A673 (cell line): ENCODE measurements around the gene EPHB2. TPM values are rescaled to one million over a fixed set of nuclear protein-coding genes. Genes with fewer than 3 reads are reported as not detected.

ENCODE experiments used
- BruUV-seq: library from RNA; stranded (reverse); fragments of 400-500 nt; replicated peaks from 2 replicates; lab custom pipeline; 2021; lab: Mats Ljungman, UMichigan
- CTCF ChIA-PET: fragments of 300-600 bp; sonication (Branson Sonifier 250); formaldehyde crosslinking; loops from one replicate; lab custom pipeline; 2022; ENCODE audit warnings: antibody characterized with exemption; lab: Charles Lee
- POLR2A ChIA-PET: fragments of 300-600 bp; sonication (Branson Sonifier 250); formaldehyde crosslinking; loops from one replicate; lab custom pipeline; 2022; ENCODE audit warnings: antibody characterized with exemption; ENCODE audit not compliant: low non-redundant PET; lab: Charles Lee
- DNase-seq: peaks from one replicate; pipeline ENCODE4 v3.0.0-alpha.2; 2015; ENCODE audit warnings: low spot score
- H3K27ac ChIP-seq: fragments of 200-600 bp; sonication (generic); 2 replicates; pipeline ENCODE4 v1.5.1; 2016; ENCODE audit warnings: mixed run types, low read depth, mild to moderate bottlenecking, mixed read lengths, antibody characterized with exemption, low read length; ENCODE audit not compliant: poor library complexity, severe bottlenecking
- H3K27me3 ChIP-seq: fragments of 200-600 bp; sonication (generic); replicated peaks from 2 replicates; pipeline ENCODE4 v1.6.1; 2017; ENCODE audit warnings: mixed run types, low read depth, mild to moderate bottlenecking, mixed read lengths, antibody characterized with exemption, low read length; ENCODE audit not compliant: insufficient read depth, poor library complexity
- H3K36me3 ChIP-seq: fragments of 200-600 bp; sonication (generic); 2 replicates; pipeline ENCODE4 v1.6.1; 2016; ENCODE audit warnings: mixed run types, mild to moderate bottlenecking, mixed read lengths, antibody characterized with exemption, low read length; ENCODE audit not compliant: insufficient read depth, poor library complexity, severe bottlenecking
- H3K4me1 ChIP-seq: fragments of 200-600 bp; sonication (generic); 2 replicates; pipeline ENCODE4 v1.6.1; 2017; ENCODE audit warnings: mixed run types, mild to moderate bottlenecking, mixed read lengths, antibody characterized with exemption, low read length; ENCODE audit not compliant: insufficient read depth, poor library complexity, severe bottlenecking
- H3K4me3 ChIP-seq: fragments of 200-600 bp; sonication (generic); 2 replicates; pipeline ENCODE4 v1.5.1; 2016; ENCODE audit warnings: low read depth, mixed run types, mild to moderate bottlenecking, mixed read lengths, low read length; ENCODE audit not compliant: poor library complexity, severe bottlenecking
- H3K9me3 ChIP-seq: fragments of 200-600 bp; sonication (generic); 2 replicates; pipeline ENCODE4 v1.6.1; 2016; ENCODE audit warnings: mixed run types, low read depth, mild to moderate bottlenecking, mixed read lengths, antibody characterized with exemption, low read length; ENCODE audit not compliant: poor library complexity, severe bottlenecking
- EZH2 ChIP-seq: fragments of 200-600 bp; sonication (generic); IDR thresholded peaks from 2 replicates; pipeline ENCODE4 v1.6.1; 2017; ENCODE audit warnings: borderline replicate concordance, low read depth, mild to moderate bottlenecking, mixed read lengths, antibody characterized with exemption, low read length; ENCODE audit not compliant: poor library complexity, severe bottlenecking
- intact Hi-C: fragments of 100-400 bp; cut with micrococcal nuclease; formaldehyde crosslinking; loops from one replicate; pipeline ENCODE4 v1.10.0; 2022; ENCODE audit not compliant: unreplicated experiment
- total RNA-seq: library from RNA; stranded (reverse); gene quantifications from 2 replicates; pipeline ENCODE4 v1.2.3, GENCODE V29; 2021
- TF ChIP-seq, protein P1 (sequence below): fragments of 300-800, 200-600 bp; sonication (generic); conservative IDR thresholded peaks from 2 replicates; pipeline ENCODE4 v1.5.1; 2017; ENCODE audit warnings: low read depth, mild to moderate bottlenecking, antibody characterized with exemption, low read length, moderate library complexity, mixed read lengths

The EPHB2 gene
- total RNA-seq, 1 experiment from 2014 or later = 10.4 TPM

DNA sequence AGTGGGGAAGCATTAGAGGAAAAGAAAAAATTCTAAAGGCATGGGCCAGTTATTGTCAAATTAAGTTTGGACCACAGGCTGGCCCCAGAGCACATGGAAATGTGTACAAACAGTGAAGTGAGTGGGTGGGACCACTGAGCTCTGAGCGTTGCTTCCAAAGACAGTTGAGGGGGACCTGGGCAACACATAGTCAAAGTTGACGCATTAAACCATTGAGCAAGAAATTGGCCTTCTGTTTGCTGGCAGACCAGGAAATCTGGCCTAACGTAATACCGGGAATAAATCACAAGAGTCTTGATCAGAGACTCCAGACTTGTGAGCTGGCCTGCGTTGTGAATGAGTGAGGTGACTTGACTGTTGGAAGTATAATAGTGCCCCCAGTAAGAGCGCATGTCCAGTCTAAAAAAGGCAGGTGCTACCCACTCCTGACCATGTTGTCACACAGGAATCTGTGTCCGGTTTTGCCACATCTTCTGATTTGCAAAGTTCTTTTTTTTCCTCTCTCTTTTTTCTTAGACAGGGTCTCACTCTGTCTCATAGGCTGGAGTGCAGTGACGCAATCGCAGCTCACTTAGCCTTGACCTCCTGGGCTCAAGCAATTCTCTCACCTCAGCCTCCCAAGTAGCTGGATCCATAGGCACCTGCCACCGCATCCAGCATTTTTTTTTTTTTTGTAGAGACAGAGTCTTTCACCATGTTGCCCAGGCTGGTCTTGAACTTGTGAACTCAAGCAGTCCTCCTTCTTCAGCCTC is 10.7 kb downstream of the EPHB2 start:
- Histone ChIP-seq H3K27ac (no peak overlapping the region), H3K27me3 (no peaks in the 10 kb centered on the region), H3K4me3 (no peak overlapping the region), H3K4me1 (no peaks in the 10 kb centered on the region), H3K9me3 (no peaks in the 10 kb centered on the region), H3K36me3 (no peaks in the 10 kb centered on the region)
- TF ChIP-seq EZH2 = no peak
- TF ChIP-seq, protein P1, sequence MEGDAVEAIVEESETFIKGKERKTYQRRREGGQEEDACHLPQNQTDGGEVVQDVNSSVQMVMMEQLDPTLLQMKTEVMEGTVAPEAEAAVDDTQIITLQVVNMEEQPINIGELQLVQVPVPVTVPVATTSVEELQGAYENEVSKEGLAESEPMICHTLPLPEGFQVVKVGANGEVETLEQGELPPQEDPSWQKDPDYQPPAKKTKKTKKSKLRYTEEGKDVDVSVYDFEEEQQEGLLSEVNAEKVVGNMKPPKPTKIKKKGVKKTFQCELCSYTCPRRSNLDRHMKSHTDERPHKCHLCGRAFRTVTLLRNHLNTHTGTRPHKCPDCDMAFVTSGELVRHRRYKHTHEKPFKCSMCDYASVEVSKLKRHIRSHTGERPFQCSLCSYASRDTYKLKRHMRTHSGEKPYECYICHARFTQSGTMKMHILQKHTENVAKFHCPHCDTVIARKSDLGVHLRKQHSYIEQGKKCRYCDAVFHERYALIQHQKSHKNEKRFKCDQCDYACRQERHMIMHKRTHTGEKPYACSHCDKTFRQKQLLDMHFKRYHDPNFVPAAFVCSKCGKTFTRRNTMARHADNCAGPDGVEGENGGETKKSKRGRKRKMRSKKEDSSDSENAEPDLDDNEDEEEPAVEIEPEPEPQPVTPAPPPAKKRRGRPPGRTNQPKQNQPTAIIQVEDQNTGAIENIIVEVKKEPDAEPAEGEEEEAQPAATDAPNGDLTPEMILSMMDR = no peak
- DNase-seq = no peak
- ChIA-PET CTCF (no interaction called here), POLR2A (no interaction called here)
- no TSS peak for BruUV-seq
- intact Hi-C loops = no loop called here

DNA sequence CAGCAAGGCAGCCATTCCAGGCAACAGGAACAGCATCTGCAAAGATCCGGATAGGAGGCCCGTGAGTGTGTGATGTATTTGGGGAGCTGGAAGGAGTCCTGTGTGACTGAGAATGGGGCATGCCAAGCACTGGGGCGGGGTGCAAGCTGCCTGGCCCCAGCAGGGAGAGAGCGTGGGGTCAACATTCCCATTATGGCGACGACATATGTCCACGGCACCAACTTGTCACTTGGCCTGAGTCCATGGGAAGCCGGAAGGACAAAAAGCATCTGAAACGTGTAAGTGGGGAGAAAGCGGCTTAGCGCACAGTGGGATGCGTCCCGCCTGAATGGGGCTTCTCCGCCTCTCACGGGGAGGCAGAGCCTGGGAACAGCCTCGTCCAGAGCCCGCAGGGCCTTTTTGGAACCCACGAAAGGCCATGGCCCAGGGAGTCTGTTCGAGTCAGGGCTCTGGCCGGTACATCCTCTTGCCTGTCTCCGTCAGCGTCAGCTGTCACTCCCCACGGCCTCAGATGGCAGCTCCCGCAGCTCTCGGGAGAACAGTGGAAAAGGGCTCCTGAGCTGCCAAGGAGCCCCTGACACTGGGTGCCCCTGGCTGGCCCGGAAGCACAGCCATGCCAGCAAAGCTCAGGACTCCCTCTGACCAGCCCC is 12.4 kb downstream of the EPHB2 start:
- Histone ChIP-seq H3K4me3 (no peak overlapping the region), H3K4me1 (no peaks in the 10 kb centered on the region), H3K27ac (no peak overlapping the region), H3K36me3 (no peaks in the 10 kb centered on the region), H3K9me3 (no peaks in the 10 kb centered on the region), H3K27me3 (no peaks in the 10 kb centered on the region)
- DNase-seq = no peak
- ChIA-PET POLR2A (no interaction called here), CTCF (no interaction called here)
- no peak for TF ChIP-seq EZH2
- TF ChIP-seq, protein P1 = no peak
- intact Hi-C loops = no loop called here
- BruUV-seq = no TSS peak

GRCh38 chr1:22727873-22728272 is 17.2 kb downstream of the EPHB2 start:
- CTCF ChIA-PET = no interaction called here
- H3K9me3 ChIP-seq = no peaks in the 10 kb centered on the region
- no peak overlapping the region for H3K27ac ChIP-seq
- intact Hi-C loops = no loop called here
- DNase-seq = no peak
- POLR2A ChIA-PET = no interaction called here
- H3K27me3 ChIP-seq = no peaks in the 10 kb centered on the region
- H3K4me1 ChIP-seq = no peaks in the 10 kb centered on the region
- no TSS peak for BruUV-seq
- no peak overlapping the region for H3K4me3 ChIP-seq
- TF ChIP-seq, protein P1 = no peak
- no peak for TF ChIP-seq EZH2
- no peaks in the 10 kb centered on the region for H3K36me3 ChIP-seq
